Uterus (tissue), 2 donors: ENCODE results near the gene RNF208.

Experiments used
- POLR2A ChIP-seq, 2 donors: fragments of 450-650 bp; IDR thresholded peaks; one replicate each; pipeline ENCODE4 v1.6.1; 2016; ENCODE audit warnings: antibody characterized with exemption in 2 of 2, mild to moderate bottlenecking in 1 of 2, moderate library complexity in 1 of 2
- TF ChIP-seq, protein P1 (sequence below), 4 experiments: fragments of 200-600 bp in 2 of 4; fragments of 450-650 bp in 2 of 4; sonication (generic) in 2 of 4; IDR thresholded peaks; one replicate each; pipeline ENCODE4 v1.5.1; 2016 to 2019; ENCODE audit warnings: antibody characterized with exemption in 4 of 4, mild to moderate bottlenecking in 2 of 4, moderate library complexity in 1 of 4

DNA sequence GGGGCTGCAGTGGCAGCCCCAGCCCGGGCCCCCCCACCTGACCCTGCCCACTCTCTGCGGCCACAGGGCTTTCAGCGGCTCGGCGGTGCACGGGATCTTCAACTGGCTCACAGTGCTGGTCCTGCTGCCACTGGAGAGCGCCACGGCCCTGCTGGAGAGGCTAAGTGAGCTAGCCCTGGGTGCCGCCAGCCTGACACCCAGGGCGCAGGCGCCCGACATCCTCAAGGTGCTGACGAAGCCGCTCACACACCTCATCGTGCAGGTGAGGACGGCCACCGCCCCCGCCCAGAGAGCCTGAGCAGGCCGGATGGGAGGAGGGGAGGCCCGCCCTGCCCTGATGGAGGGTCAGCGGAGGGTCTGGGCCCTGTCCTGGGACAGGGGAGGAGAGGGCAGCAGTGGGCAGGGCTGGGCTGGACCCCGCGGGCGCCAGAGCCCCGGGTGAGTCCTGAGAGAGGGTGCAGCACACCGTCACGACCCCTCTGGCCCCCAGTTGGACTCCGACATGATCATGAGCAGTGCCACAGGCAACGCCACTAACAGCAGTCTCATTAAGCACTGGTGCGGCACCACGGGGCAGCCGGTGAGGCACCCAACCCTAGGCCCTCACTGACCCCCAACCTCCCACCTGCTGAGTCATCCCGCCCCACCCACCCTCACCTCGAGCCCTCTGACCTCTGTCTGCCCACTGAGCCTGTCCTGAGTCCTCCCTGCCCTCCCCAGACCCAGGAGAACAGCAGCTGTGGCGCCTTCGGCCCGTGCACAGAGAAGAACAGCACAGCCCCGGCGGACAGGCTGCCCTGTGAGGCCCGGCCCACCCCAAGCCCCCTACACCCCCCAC is 11.3 kb upstream of the RNF208 start:
- TF ChIP-seq, protein P1, sequence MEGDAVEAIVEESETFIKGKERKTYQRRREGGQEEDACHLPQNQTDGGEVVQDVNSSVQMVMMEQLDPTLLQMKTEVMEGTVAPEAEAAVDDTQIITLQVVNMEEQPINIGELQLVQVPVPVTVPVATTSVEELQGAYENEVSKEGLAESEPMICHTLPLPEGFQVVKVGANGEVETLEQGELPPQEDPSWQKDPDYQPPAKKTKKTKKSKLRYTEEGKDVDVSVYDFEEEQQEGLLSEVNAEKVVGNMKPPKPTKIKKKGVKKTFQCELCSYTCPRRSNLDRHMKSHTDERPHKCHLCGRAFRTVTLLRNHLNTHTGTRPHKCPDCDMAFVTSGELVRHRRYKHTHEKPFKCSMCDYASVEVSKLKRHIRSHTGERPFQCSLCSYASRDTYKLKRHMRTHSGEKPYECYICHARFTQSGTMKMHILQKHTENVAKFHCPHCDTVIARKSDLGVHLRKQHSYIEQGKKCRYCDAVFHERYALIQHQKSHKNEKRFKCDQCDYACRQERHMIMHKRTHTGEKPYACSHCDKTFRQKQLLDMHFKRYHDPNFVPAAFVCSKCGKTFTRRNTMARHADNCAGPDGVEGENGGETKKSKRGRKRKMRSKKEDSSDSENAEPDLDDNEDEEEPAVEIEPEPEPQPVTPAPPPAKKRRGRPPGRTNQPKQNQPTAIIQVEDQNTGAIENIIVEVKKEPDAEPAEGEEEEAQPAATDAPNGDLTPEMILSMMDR (IDR thresholded peaks at IDR 0.05): no peak
- no peak for TF ChIP-seq POLR2A (IDR thresholded peaks at IDR 0.05)
